Central memory CD8-positive, alpha-beta T cell (primary cell): ENCODE measurements around the gene KIAA1586.
"Not testable (repeated sequence)": the region's sequence is repeated elsewhere in the genome, so short reads cannot be mapped to it uniquely, and the experiment has no call there.

Experiments
- ATAC-seq: fragments of 150-1000 bp; cut with Tn5 transposase; replicated peaks from 2 replicates; pipeline ENCODE4 v1.10.0; 2022; ENCODE audit warnings: mild to moderate bottlenecking, moderate FRiP score, moderate number of reproducible peaks; ENCODE audit not compliant: poor library complexity, severe bottlenecking; ENCODE audit errors: extremely low read depth
- DNase-seq, 2 donors: peaks; one replicate each; pipeline ENCODE4 v3.0.0; 2021; ENCODE audit warnings: low spot score in 2 of 2
- H3K27ac Mint-ChIP-seq: one replicate; pipeline ENCODE4 v1.8.0; 2022; ENCODE audit warnings: low read depth, mild to moderate bottlenecking, moderate library complexity, mixed read lengths
- H3K27me3 Mint-ChIP-seq: one replicate; pipeline ENCODE4 v1.8.0; 2022; ENCODE audit warnings: mixed read lengths
- H3K36me3 Mint-ChIP-seq: one replicate; pipeline ENCODE4 v1.8.0; 2022; ENCODE audit warnings: mild to moderate bottlenecking, moderate library complexity, mixed read lengths; ENCODE audit not compliant: insufficient read depth
- H3K4me1 Mint-ChIP-seq: one replicate; pipeline ENCODE4 v1.8.0; 2022; ENCODE audit warnings: mixed read lengths
- H3K4me3 Mint-ChIP-seq: one replicate; pipeline ENCODE4 v1.8.0; 2022; ENCODE audit warnings: mild to moderate bottlenecking, moderate library complexity, mixed read lengths
- H3K9me3 Mint-ChIP-seq: one replicate; pipeline ENCODE4 v1.8.0; 2022; ENCODE audit warnings: mixed read lengths

The KIAA1586 gene

GRCh38 chr6:57090458-57091067, 44.1 kb downstream of the KIAA1586 start:
- H3K36me3 Mint-ChIP-seq: peaks cover 25% of the 10 kb centered on the region
- peak overlapping the region; percentile 83 for H3K4me3 Mint-ChIP-seq
- peak overlapping the region; percentile 92 for H3K27ac Mint-ChIP-seq

DNA sequence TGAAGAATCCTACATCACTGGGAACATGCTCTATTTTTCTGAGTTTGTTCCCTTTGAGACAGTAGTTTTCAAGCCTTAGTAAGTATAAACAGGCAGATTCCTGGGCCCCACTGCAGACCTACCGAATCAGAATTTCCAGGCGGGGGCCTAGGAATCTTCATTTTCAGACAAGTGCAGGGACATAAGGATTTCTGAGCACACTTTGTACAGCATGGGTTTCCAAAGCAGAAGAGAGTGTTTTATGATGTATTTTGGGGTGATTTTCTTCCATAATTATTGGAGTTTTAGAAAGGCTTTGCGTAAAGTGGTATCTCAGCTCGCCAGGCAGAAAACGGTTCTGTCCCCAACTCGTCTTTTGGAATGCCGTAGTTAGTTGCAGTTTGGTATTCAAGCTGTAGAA, 44.9 kb downstream of the KIAA1586 start:
- DNase-seq, ATAC-seq, H3K27me3 Mint-ChIP-seq, H3K9me3 Mint-ChIP-seq: not testable (repeated sequence)
- Mint-ChIP-seq H3K4me3 (peak overlapping the region; percentile 63), H3K4me1 (peaks cover 41% of the 10 kb centered on the region), H3K36me3 (peaks cover 27% of the 10 kb centered on the region), H3K27ac (peak overlapping the region; percentile 61)

More at GRCh38 chr6:57090458-57091067, 44.1 kb downstream of the KIAA1586 start:
- not testable (repeated sequence) for DNase-seq, H3K9me3 Mint-ChIP-seq, H3K27me3 Mint-ChIP-seq
- H3K4me1 Mint-ChIP-seq: peaks cover 37% of the 10 kb centered on the region
- peak; percentile 43 for ATAC-seq

DNA sequence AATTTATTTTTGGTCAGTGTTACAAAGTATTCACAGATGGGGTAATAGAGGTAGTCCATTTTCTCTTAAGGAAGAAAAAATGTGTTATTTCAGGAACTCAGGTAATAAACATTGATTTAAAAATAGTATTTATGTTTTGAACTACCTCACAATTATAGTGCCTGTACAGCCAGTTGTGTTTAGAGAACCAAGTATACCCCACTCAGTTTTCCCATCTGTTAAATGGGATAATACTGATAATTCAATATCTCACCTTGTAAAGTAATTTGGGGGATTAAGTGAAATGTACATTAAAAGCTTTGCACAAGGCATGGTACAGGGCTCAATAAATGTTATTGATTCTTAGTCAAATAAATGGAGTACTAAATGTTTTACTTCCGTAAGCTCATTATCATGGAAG, 48.2 kb downstream of the KIAA1586 start:
- Mint-ChIP-seq H3K27ac (no peak overlapping the region), H3K36me3 (peaks cover 45% of the 10 kb centered on the region), H3K4me3 (no peak overlapping the region), H3K9me3 (no peaks in the 10 kb centered on the region), H3K4me1 (peaks cover 57% of the 10 kb centered on the region), H3K27me3 (no peaks in the 10 kb centered on the region)
- ATAC-seq: no peak
- DNase-seq: no peak

DNA sequence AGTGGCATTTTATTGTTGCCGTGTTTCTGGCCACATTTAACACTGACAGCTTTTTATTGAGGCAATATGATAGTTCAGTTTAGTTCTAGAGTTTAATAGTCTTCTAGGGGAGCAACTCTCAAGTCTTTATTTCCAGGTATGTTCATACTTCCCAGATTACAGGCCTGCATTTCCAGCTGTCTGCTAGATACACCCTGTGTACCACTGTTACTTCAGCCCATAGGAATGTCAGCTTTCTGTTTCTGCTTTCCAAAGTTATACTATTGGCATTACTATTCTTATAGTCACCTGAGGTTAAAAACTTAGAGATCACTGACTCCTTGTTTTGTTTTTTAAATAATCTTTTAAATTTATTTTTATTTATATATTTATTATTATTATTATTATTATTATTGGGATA, 51.1 kb downstream of the KIAA1586 start:
- H3K36me3 Mint-ChIP-seq: peaks cover 54% of the 10 kb centered on the region

DNA sequence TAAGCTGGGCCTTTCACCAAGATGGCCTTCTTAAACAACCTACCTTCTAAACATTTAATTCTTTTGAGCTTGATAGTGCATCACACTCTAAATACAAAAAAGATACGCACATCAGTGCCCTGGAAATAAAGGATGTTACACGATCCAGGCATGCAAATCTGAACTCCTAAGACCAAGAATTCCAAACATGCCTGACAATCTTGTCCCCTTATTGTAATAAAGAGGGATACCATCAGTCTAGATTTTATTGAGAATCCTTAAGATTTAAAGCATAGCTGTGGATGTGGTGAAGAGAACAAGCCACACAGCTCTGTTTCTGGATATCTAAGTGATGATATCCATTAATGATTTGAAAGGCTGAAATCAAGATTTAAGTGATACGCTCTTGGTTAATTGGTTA, 56.5 kb downstream of the KIAA1586 start:
- DNase-seq (no peak), ATAC-seq (no peak)
- H3K27ac Mint-ChIP-seq: no peak overlapping the region
- no peaks in the 10 kb centered on the region for H3K9me3 Mint-ChIP-seq
- no peak overlapping the region for H3K4me3 Mint-ChIP-seq
- peaks cover 54% of the 10 kb centered on the region for H3K36me3 Mint-ChIP-seq
- no peaks in the 10 kb centered on the region for H3K27me3 Mint-ChIP-seq
- H3K4me1 Mint-ChIP-seq: peaks cover 43% of the 10 kb centered on the region

More for the DNA sequence above, 51.1 kb downstream of the KIAA1586 start:
- no peaks in the 10 kb centered on the region for H3K9me3 Mint-ChIP-seq
- peak overlapping the region; percentile 4 for H3K4me3 Mint-ChIP-seq
- no peak overlapping the region for H3K27ac Mint-ChIP-seq
- no peak for DNase-seq
- H3K4me1 Mint-ChIP-seq: peaks cover 43% of the 10 kb centered on the region
- no peaks in the 10 kb centered on the region for H3K27me3 Mint-ChIP-seq
- ATAC-seq: no peak

- Mint-ChIP-seq H3K27ac (no peak overlapping the region), H3K9me3 (no peaks in the 10 kb centered on the region), H3K36me3 (peaks cover 49% of the 10 kb centered on the region), H3K27me3 (no peaks in the 10 kb centered on the region), H3K4me1 (peaks cover 48% of the 10 kb centered on the region), H3K4me3 (no peak overlapping the region)
- ATAC-seq (no peak), DNase-seq (no peak)
These were observed 57.8 kb downstream of the KIAA1586 start for GRCh38 chr6:57104336-57104735.
